HCT116 (cell line): ENCODE measurements around the gene RPL12. TPM values are rescaled to one million over a fixed set of nuclear protein-coding genes. Genes with fewer than 3 reads are reported as not detected.

Experiments
- ATAC-seq: fragments of 200-7000 bp; cut with Tn5 transposase; 2 replicates; pipeline ENCODE4 v1.9.1; 2020; ENCODE audit warnings: mild to moderate bottlenecking, moderate library complexity
- BruUV-seq: library from RNA; stranded (reverse); fragments of 400-500 nt; replicated peaks from 2 replicates; lab custom pipeline; 2021; lab: Mats Ljungman, UMichigan
- CTCF ChIA-PET: fragments of 300-600 bp; sonication (Branson Sonifier 250); formaldehyde crosslinking; loops from one replicate; lab custom pipeline; 2021; ENCODE audit warnings: antibody characterized with exemption; lab: Charles Lee
- POLR2A ChIA-PET: fragments of 300-600, 350-600 bp; sonication (Branson Sonifier 250); formaldehyde crosslinking; loops from one replicate; lab custom pipeline; 2021; ENCODE audit warnings: antibody characterized with exemption; lab: Charles Lee
- RAD21 ChIA-PET, 2 experiments: fragments of 300-600 bp; sonication (Branson Sonifier 250); formaldehyde crosslinking; loops; one replicate each; lab custom pipeline; 2023; ENCODE audit warnings: low total read pairs in 2 of 2; ENCODE audit not compliant: uncharacterized antibody in 2 of 2, unreplicated experiment in 2 of 2, low non-redundant PET in 1 of 2; lab: Charles Lee
- DNase-seq: peaks from one replicate; pipeline ENCODE4 v3.0.0-alpha.2; 2010; ENCODE audit warnings: low read depth, low spot score
- H2AFZ ChIP-seq: fragments of 200-600 bp; shearing (Covaris generic), sonication (generic); 2 replicates; pipeline ENCODE4 v1.6.1; 2017; ENCODE audit warnings: low read depth, mixed run types, mixed read lengths, antibody characterized with exemption, low read length; ENCODE audit not compliant: poor library complexity, severe bottlenecking
- H3K27ac ChIP-seq: 2 replicates; pipeline ENCODE4 v1.5.1; 2012; ENCODE audit warnings: low read depth, low read length
- H3K27me3 ChIP-seq: fragments of 200-600 bp; sonication (generic); 2 replicates; pipeline ENCODE4 v1.6.1; 2016; ENCODE audit warnings: mixed run types, low read length, mixed read lengths; ENCODE audit not compliant: insufficient read depth
- H3K36me3 ChIP-seq, 2 experiments: fragments of 200-500 bp in 1 of 2; fragments of 200-600 bp in 1 of 2; sonication (Bioruptor generic) in 1 of 2; sonication (generic) in 1 of 2; 2 replicates each; pipeline versions ENCODE4 v1.5.1 to v1.6.1; 2014 to 2016; ENCODE audit warnings: low read length in 2 of 2, inconsistent platforms in 1 of 2, mixed read lengths in 1 of 2, mixed run types in 1 of 2; ENCODE audit not compliant: insufficient read depth in 2 of 2, control insufficient read depth in 1 of 2
- H3K4me1 ChIP-seq, 2 experiments: fragments of 200-600 bp in 1 of 2; sonication (generic) in 1 of 2; 2 replicates each; pipeline versions ENCODE4 v1.5.1 to v1.6.1; 2012 to 2017; ENCODE audit warnings: low read length in 2 of 2, inconsistent platforms in 1 of 2, mild to moderate bottlenecking in 1 of 2, mixed read lengths in 1 of 2, mixed run types in 1 of 2, moderate library complexity in 1 of 2; ENCODE audit not compliant: insufficient read depth in 2 of 2, control insufficient read depth in 1 of 2
- H3K4me2 ChIP-seq: fragments of 200-600 bp; sonication (generic); 2 replicates; pipeline ENCODE4 v1.6.1; 2017; ENCODE audit warnings: mixed run types, low read length, mixed read lengths
- H3K4me3 ChIP-seq, 2 experiments: fragments of 200-600 bp in 1 of 2; sonication (generic) in 1 of 2; replicated peaks in 1 of 2; 2 replicates each; pipeline ENCODE4 v1.5.1; 2011 to 2016; ENCODE audit warnings: low read length in 2 of 2, control low read depth in 1 of 2, low read depth in 1 of 2, mild to moderate bottlenecking in 1 of 2, mixed read lengths in 1 of 2, mixed run types in 1 of 2
- H3K79me2 ChIP-seq: fragments of 200-600 bp; sonication (generic); 2 replicates; pipeline ENCODE4 v1.6.1; 2017; ENCODE audit warnings: mild to moderate bottlenecking, mixed run types, low read length, moderate library complexity, mixed read lengths; ENCODE audit not compliant: insufficient read depth
- H3K9ac ChIP-seq: fragments of 200-600 bp; sonication (generic); 2 replicates; pipeline ENCODE4 v1.6.1; 2016; ENCODE audit warnings: low read length, mixed read lengths
- H3K9me2 ChIP-seq: fragments of 200-600 bp; sonication (generic), shearing (Covaris generic); 2 replicates; pipeline ENCODE4 v1.6.1; 2017; ENCODE audit warnings: mixed run types, mild to moderate bottlenecking, moderate library complexity; ENCODE audit not compliant: insufficient read depth
- H3K9me3 ChIP-seq, 2 experiments: fragments of 200-500 bp in 1 of 2; fragments of 200-600 bp in 1 of 2; sonication (Bioruptor generic) in 1 of 2; sonication (generic) in 1 of 2; 2 replicates each; pipeline ENCODE4 v1.6.1; 2014 to 2017; ENCODE audit warnings: low read length in 2 of 2, mixed read lengths in 2 of 2, inconsistent platforms in 1 of 2, low read depth in 1 of 2, mild to moderate bottlenecking in 1 of 2, mixed run types in 1 of 2, moderate library complexity in 1 of 2; ENCODE audit not compliant: control insufficient read depth in 1 of 2, insufficient read depth in 1 of 2
- H4K20me1 ChIP-seq: fragments of 200-600 bp; sonication (generic), shearing (Covaris generic); 2 replicates; pipeline ENCODE4 v1.6.1; 2017; ENCODE audit warnings: mixed run types, mild to moderate bottlenecking, moderate library complexity; ENCODE audit not compliant: insufficient read depth
- CBX3 ChIP-seq: IDR thresholded peaks from 2 replicates; pipeline ENCODE4 v1.6.1; 2012; ENCODE audit warnings: low read depth
- ELF1 ChIP-seq: IDR thresholded peaks from 2 replicates; pipeline ENCODE4 v1.6.1; 2012; ENCODE audit warnings: low read depth, borderline replicate concordance
- EZH2 ChIP-seq: fragments of 200-600 bp; sonication (generic); IDR thresholded peaks from 2 replicates; pipeline ENCODE4 v1.6.1; 2017; ENCODE audit warnings: antibody characterized with exemption, mixed run types
- JUND ChIP-seq: IDR thresholded peaks from 2 replicates; pipeline ENCODE4 v1.6.1; 2012
- MAX ChIP-seq: IDR thresholded peaks from 2 replicates; pipeline ENCODE4 v1.6.1; 2012
- POLR2A ChIP-seq: IDR thresholded peaks from 2 replicates; pipeline ENCODE4 v1.7.0; 2011; ENCODE audit warnings: borderline replicate concordance; ENCODE audit not compliant: insufficient read depth, insufficient read length; ENCODE audit errors: extremely low read depth
- POLR2AphosphoS5 ChIP-seq: IDR thresholded peaks from 2 replicates; pipeline ENCODE4 v1.6.1; 2011; ENCODE audit warnings: mild to moderate bottlenecking, low read depth, low read length, moderate library complexity
- SIN3A ChIP-seq: IDR thresholded peaks from 2 replicates; pipeline ENCODE4 v1.6.1; 2012; ENCODE audit warnings: low read depth
- SP1 ChIP-seq: IDR thresholded peaks from 2 replicates; pipeline ENCODE4 v1.6.1; 2012; ENCODE audit warnings: low read depth
- TCF7L2 ChIP-seq: IDR thresholded peaks from 2 replicates; pipeline ENCODE4 v1.7.0; 2011; ENCODE audit warnings: borderline replicate concordance, inconsistent platforms; ENCODE audit not compliant: insufficient read depth, insufficient read length; ENCODE audit errors: extremely low read depth
- intact Hi-C: fragments of 100-400 bp; cut with micrococcal nuclease; formaldehyde crosslinking; loops from 2 replicates; pipeline ENCODE4 v1.10.0; 2022
- total RNA-seq: library from RNA; stranded (reverse); gene quantifications from one replicate; pipeline ENCODE4 v1.2.1, GENCODE V29; 2021; ENCODE audit not compliant: unreplicated experiment
- TF ChIP-seq, protein P1 (sequence below), 3 experiments: fragments of 200-600 bp in 1 of 3; sonication (generic) in 1 of 3; IDR thresholded peaks in 2 of 3; conservative IDR thresholded peaks in 1 of 3; 2 replicates each; pipeline ENCODE4 v1.5.1; 2012 to 2017; ENCODE audit warnings: low read depth in 2 of 3, low read length in 2 of 3, antibody characterized with exemption in 1 of 3, borderline replicate concordance in 1 of 3, control low read depth in 1 of 3, mild to moderate bottlenecking in 1 of 3, mixed read lengths in 1 of 3, mixed run types in 1 of 3, moderate library complexity in 1 of 3; ENCODE audit not compliant: insufficient read depth in 1 of 3
- TF ChIP-seq, protein P2 (sequence below): IDR thresholded peaks from 2 replicates; pipeline ENCODE4 v1.6.1; 2012; ENCODE audit warnings: low read depth

RPL12 gene
- total RNA-seq, 1 experiment from 2014 or later: 2,679 TPM

DNA sequence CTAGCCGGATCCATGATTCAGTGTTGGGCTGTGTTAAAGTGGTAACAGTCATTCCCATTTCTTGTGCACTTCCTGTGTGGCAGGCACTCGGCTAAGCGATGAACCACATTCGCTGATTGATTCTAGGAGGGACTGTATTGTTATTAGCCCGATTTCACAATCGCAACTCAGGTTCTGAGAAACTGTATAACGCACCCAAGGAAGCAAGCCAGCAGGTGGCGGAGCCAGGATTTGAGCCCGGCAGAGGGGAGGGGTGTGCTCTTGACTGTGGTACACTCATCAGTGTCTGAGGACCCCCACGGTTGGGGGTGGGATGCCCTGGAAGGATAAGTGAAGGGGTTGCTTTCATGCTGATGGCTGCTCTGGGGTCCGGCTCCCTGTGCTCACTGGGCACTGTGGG, 34.8 kb upstream of the RPL12 start:
- Histone ChIP-seq H3K4me3 (no peak overlapping the region), H3K4me1 (no peaks in the 10 kb centered on the region), H3K9me2 (no peaks in the 10 kb centered on the region), H3K9me3 (no peaks in the 10 kb centered on the region), H3K9ac (no peak overlapping the region), H4K20me1 (no peaks in the 10 kb centered on the region), H3K27ac (no peak overlapping the region), H3K4me2 (no peak overlapping the region), H3K27me3 (no peaks in the 10 kb centered on the region), H3K79me2 (no peaks in the 10 kb centered on the region), H3K36me3 (peaks cover 9 to 10% of the 10 kb centered on the region in 2 experiments; a peak in 2 of 4 replicates), H2AFZ (no peak overlapping the region)
- intact Hi-C loops: no loop called here
- RAD21 ChIA-PET: no interaction called here
- no peak for TF ChIP-seq POLR2AphosphoS5
- TF ChIP-seq, protein P1, sequence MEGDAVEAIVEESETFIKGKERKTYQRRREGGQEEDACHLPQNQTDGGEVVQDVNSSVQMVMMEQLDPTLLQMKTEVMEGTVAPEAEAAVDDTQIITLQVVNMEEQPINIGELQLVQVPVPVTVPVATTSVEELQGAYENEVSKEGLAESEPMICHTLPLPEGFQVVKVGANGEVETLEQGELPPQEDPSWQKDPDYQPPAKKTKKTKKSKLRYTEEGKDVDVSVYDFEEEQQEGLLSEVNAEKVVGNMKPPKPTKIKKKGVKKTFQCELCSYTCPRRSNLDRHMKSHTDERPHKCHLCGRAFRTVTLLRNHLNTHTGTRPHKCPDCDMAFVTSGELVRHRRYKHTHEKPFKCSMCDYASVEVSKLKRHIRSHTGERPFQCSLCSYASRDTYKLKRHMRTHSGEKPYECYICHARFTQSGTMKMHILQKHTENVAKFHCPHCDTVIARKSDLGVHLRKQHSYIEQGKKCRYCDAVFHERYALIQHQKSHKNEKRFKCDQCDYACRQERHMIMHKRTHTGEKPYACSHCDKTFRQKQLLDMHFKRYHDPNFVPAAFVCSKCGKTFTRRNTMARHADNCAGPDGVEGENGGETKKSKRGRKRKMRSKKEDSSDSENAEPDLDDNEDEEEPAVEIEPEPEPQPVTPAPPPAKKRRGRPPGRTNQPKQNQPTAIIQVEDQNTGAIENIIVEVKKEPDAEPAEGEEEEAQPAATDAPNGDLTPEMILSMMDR (IDR thresholded peaks at IDR 0.05 in 2 of 3, conservative IDR thresholded peaks at IDR 0.05 in 1 of 3; ENCODE audit: borderline replicate concordance in 1 of 3, insufficient read depth in 1 of 3, low read depth in 2 of 3, low read length in 2 of 3): 0 out of 6 replicates have a peak, but pooled peaks of 1 of the 3 experiments have one; percentile 8
- ATAC-seq (peak; percentile 37; the same call in 1 of the 2 replicates), DNase-seq (no peak)
- no TSS peak for BruUV-seq
- POLR2A ChIA-PET: no interaction called here
- CTCF ChIA-PET: no interaction called here

DNA sequence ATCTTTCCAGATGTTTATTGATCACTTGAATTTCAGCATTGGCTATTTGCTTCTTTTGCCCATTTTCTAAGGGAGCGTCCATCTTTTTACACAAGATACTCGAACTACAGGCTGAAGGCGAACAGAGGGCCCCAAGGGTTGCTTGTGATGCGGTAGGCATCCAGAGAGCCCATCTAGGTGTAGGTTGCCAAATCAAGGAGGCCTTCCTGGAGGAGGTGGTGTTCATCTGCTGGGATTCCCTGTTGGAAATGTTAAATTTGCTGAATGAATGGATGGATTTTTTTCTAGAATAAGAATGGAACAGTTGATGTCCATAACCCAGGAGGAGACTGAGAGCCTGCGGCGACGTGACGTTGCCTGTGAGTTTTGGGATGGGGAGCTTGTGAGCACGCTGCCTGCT, 31.5 kb upstream of the RPL12 start:
- no peak for ATAC-seq
- H3K36me3 ChIP-seq: peaks cover 16% of the 10 kb centered on the region in 2 experiments; a peak in 2 of 4 replicates
- BruUV-seq: no TSS peak
- TF ChIP-seq CBX3 (no peak), POLR2A (no peak), SIN3A (no peak), ELF1 (no peak), SP1 (no peak), MAX (no peak), TCF7L2 (no peak), POLR2AphosphoS5 (no peak), EZH2 (no peak), JUND (no peak)
- TF ChIP-seq, protein P2, sequence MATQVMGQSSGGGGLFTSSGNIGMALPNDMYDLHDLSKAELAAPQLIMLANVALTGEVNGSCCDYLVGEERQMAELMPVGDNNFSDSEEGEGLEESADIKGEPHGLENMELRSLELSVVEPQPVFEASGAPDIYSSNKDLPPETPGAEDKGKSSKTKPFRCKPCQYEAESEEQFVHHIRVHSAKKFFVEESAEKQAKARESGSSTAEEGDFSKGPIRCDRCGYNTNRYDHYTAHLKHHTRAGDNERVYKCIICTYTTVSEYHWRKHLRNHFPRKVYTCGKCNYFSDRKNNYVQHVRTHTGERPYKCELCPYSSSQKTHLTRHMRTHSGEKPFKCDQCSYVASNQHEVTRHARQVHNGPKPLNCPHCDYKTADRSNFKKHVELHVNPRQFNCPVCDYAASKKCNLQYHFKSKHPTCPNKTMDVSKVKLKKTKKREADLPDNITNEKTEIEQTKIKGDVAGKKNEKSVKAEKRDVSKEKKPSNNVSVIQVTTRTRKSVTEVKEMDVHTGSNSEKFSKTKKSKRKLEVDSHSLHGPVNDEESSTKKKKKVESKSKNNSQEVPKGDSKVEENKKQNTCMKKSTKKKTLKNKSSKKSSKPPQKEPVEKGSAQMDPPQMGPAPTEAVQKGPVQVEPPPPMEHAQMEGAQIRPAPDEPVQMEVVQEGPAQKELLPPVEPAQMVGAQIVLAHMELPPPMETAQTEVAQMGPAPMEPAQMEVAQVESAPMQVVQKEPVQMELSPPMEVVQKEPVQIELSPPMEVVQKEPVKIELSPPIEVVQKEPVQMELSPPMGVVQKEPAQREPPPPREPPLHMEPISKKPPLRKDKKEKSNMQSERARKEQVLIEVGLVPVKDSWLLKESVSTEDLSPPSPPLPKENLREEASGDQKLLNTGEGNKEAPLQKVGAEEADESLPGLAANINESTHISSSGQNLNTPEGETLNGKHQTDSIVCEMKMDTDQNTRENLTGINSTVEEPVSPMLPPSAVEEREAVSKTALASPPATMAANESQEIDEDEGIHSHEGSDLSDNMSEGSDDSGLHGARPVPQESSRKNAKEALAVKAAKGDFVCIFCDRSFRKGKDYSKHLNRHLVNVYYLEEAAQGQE: no peak
- TF ChIP-seq, protein P1 (IDR thresholded peaks at IDR 0.05 in 2 of 3, conservative IDR thresholded peaks at IDR 0.05 in 1 of 3; ENCODE audit: borderline replicate concordance in 1 of 3, insufficient read depth in 1 of 3, low read depth in 2 of 3, low read length in 2 of 3): no peak

More for the DNA sequence above, 31.5 kb upstream of the RPL12 start:
- Histone ChIP-seq H3K27me3 (no peaks in the 10 kb centered on the region), H3K9me3 (no peaks in the 10 kb centered on the region), H3K9ac (no peak overlapping the region), H2AFZ (no peak overlapping the region), H3K4me1 (no peaks in the 10 kb centered on the region), H3K27ac (no peak overlapping the region), H4K20me1 (no peaks in the 10 kb centered on the region), H3K4me3 (no peak overlapping the region), H3K4me2 (no peak overlapping the region), H3K9me2 (no peaks in the 10 kb centered on the region), H3K79me2 (no peaks in the 10 kb centered on the region)
- RAD21 ChIA-PET: no interaction called here
- POLR2A ChIA-PET: no interaction called here
- CTCF ChIA-PET: no interaction called here
- no peak for DNase-seq
- intact Hi-C loops: no loop called here
